SK-N-MC (cell line): Measurements from ENCODE around the gene SEMA3C.

Experiments
- EZH2 ChIP-seq: fragments of 200-600 bp; sonication (generic); IDR thresholded peaks from one replicate; pipeline ENCODE4 v1.6.1; 2017; ENCODE audit warnings: antibody characterized with exemption
- POLR2AphosphoS5 ChIP-seq: IDR thresholded peaks from 2 replicates; pipeline ENCODE4 v1.6.1; 2012; ENCODE audit warnings: mild to moderate bottlenecking, low read depth, low read length, borderline replicate concordance

GRCh38 chr7:80895056-80895455 is 23.8 kb downstream of the SEMA3C start:
- TF ChIP-seq POLR2AphosphoS5 (no peak), EZH2 (no peak)
